Colonic mucosa (tissue), 4 donors: Measurements from ENCODE around the gene DIDO1. TPM values are rescaled to one million over a fixed set of nuclear protein-coding genes. Genes with fewer than 3 reads are reported as not detected.
A peak's percentile ranks its signal among the peaks of the same experiment; 100 is the strongest.

Source experiments
- DNase-seq: peaks from one replicate; pipeline ENCODE4 v3.0.0-alpha.2; 2020
- H3K27ac ChIP-seq: fragments of 200-600 bp; one replicate; pipeline ENCODE4 v1.8.0; 2021
- H3K27me3 ChIP-seq: fragments of 200-600 bp; one replicate; pipeline ENCODE4 v1.8.0; 2021
- H3K36me3 ChIP-seq: fragments of 200-600 bp; one replicate; pipeline ENCODE4 v1.8.0; 2021
- H3K4me1 ChIP-seq: fragments of 200-600 bp; one replicate; pipeline ENCODE4 v1.8.0; 2021; ENCODE audit warnings: mild to moderate bottlenecking
- H3K4me3 ChIP-seq: fragments of 200-600 bp; one replicate; pipeline ENCODE4 v1.8.0; 2021
- H3K9ac ChIP-seq, 2 donors: one replicate each; pipeline ENCODE4 v1.7.0; 2013; ENCODE audit warnings: control low read depth in 2 of 2, low read depth in 2 of 2, low read length in 2 of 2
- H3K9me3 ChIP-seq: fragments of 200-600 bp; one replicate; pipeline ENCODE4 v1.8.0; 2021
- intact Hi-C: fragments of 100-400 bp; cut with DNase I; formaldehyde crosslinking; loops from one replicate; pipeline ENCODE4 v1.14.1; 2022
- total RNA-seq, 2 donors: library from RNA; stranded (reverse); fragmentation: NEBNext Ultra II Directional in 1 of 2; extraction: Animal tissue kit (Norgen Biotek cat#: 25700) in 1 of 2; gene quantifications; one replicate each; pipeline ENCODE4 v1.2.1, GENCODE V29; 2021
- TF ChIP-seq, protein P1 (sequence below): fragments of 200-600 bp; IDR thresholded peaks from one replicate; pipeline ENCODE4 v1.8.0; 2022; ENCODE audit warnings: antibody characterized with exemption, mild to moderate bottlenecking
- donor health status: healthy.
- donor health status: DM: no; HTN: no; CAD: no.
- donor health status: DM: no; HTN: no; CAD: no.

DIDO1 gene
- total RNA-seq, 2 donors from 2014 or later, result 41.4 to 50.4 TPM

DNA sequence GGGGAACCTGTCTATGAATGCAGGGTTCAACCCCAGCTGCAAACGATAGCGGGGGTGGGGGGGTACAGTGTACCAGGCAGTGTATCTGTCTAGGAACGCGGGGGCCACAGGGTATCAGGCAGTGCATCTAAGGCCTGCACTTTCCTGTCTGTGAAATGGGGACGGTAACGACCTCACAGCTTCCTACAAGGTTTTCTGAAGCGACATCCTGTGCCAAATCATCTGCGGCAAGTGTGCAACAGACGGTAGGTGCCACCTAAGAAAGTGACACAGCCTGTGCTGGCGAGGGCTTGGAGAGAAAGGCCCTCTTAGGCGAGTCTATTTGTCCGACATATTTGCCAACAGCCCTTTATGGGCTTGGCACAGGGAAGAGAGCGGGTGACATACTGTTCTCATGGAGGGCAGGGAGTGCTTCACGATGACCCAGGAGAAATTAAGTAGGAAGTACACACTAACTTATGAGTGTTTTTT, 3.8 kb downstream of the DIDO1 start:
- DNase-seq, result no peak
- Histone ChIP-seq H3K27me3 (no peaks in the 10 kb centered on the region), H3K9me3 (no peaks in the 10 kb centered on the region), H3K9ac (peak overlapping the region in 1 of 2 donors; percentile 30), H3K4me3 (no peak overlapping the region), H3K36me3 (no peaks in the 10 kb centered on the region), H3K4me1 (peaks cover 61% of the 10 kb centered on the region), H3K27ac (no peak overlapping the region)
- TF ChIP-seq, protein P1, sequence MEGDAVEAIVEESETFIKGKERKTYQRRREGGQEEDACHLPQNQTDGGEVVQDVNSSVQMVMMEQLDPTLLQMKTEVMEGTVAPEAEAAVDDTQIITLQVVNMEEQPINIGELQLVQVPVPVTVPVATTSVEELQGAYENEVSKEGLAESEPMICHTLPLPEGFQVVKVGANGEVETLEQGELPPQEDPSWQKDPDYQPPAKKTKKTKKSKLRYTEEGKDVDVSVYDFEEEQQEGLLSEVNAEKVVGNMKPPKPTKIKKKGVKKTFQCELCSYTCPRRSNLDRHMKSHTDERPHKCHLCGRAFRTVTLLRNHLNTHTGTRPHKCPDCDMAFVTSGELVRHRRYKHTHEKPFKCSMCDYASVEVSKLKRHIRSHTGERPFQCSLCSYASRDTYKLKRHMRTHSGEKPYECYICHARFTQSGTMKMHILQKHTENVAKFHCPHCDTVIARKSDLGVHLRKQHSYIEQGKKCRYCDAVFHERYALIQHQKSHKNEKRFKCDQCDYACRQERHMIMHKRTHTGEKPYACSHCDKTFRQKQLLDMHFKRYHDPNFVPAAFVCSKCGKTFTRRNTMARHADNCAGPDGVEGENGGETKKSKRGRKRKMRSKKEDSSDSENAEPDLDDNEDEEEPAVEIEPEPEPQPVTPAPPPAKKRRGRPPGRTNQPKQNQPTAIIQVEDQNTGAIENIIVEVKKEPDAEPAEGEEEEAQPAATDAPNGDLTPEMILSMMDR, result no peak
- intact Hi-C loops, result no loop called here

DNA sequence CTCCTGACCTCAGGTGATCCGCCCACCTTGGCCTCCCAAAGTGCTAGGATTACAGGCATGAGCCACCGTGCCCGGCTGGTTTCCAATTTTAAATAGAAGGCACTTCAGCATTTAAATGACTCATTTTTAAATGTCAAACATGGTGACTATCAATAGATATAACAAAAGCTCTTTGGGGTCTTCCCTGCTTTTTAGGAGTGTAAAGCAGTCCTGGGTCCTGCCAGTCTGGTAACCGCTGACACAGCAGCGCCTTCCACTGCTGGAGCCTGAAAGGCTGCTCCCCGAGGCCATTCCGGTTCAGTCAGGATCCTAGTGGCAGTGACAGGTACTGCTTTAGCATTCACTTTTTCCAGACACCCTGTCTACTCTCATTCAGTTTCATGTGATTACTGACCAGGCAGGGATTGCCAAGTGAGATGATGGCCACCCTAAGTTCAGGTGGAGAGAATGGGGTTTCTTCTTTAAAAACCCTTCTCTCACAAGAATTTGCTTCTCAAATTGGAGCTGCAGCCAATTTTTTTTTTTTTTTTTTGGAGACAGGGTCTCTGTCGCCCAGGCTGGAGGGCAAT, 5.1 kb downstream of the DIDO1 start:
- peak; percentile 63 for DNase-seq
- Histone ChIP-seq H3K9ac (no peak overlapping the region), H3K4me1 (peaks cover 56% of the 10 kb centered on the region), H3K4me3 (no peak overlapping the region), H3K36me3 (no peaks in the 10 kb centered on the region), H3K9me3 (no peaks in the 10 kb centered on the region), H3K27me3 (no peaks in the 10 kb centered on the region), H3K27ac (no peak overlapping the region)
- TF ChIP-seq, protein P1, result peak; percentile 58
- intact Hi-C loops, result no loop called here

DNA sequence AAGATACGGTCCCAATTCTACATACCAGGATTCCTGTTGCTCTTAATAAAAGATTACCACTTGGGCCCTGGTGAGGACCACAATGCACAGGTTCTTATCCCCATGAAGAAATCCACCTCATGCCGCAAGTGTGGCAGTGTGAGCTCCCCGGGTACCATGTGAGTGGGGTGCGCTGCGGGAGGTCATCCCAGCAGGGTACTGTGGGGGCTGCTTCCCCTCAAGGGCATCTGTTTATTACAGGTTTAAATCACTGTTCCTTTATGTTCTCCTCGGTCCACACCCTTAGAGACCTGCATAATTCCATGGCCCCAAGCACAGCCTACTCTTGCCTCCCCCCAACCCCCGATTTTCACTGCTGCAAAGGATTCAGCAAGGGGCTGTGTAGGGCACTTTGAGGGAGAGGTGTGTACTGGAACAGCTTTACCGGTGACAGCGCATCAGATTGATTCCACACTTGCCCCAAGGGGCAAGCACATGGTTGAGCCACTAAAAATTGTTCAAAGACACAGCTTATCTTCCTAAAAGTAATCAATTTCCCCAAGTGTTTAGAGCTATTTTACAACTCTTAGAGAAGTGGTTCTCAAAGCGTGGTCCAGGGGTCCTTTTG, 6.2 kb downstream of the DIDO1 start:
- H3K9ac ChIP-seq, result no peak overlapping the region
- no peak for DNase-seq
- H3K9me3 ChIP-seq, result no peaks in the 10 kb centered on the region
- peaks cover 59% of the 10 kb centered on the region for H3K4me1 ChIP-seq
- H3K36me3 ChIP-seq, result no peaks in the 10 kb centered on the region
- no peaks in the 10 kb centered on the region for H3K27me3 ChIP-seq
- no peak overlapping the region for H3K27ac ChIP-seq
- H3K4me3 ChIP-seq, result no peak overlapping the region
- intact Hi-C loops, result no loop called here
- TF ChIP-seq, protein P1, result no peak

DNA sequence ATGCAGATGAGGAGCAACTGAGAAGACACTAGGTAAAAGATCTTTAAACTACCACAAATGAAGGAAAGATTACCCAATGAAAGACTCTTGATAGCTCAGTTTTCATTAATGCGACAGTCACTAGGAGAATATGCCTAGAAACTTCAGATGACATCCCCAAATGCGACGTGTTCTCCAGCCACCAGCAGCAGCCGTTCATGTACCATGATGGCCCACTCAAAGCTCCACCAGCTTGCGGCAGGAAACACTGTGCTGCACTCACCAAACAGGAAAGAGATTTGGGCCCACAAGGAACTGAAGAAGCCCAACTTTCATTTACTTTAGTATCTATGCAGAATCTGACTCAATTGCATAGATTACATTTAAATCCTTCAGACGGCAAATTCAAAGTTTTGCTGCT, 7.5 kb downstream of the DIDO1 start:
- H3K4me3 ChIP-seq, result no peak overlapping the region
- no peak overlapping the region for H3K27ac ChIP-seq
- TF ChIP-seq, protein P1, result no peak
- DNase-seq, result no peak
- no peaks in the 10 kb centered on the region for H3K9me3 ChIP-seq
- no peak overlapping the region for H3K9ac ChIP-seq
- H3K4me1 ChIP-seq, result peaks cover 54% of the 10 kb centered on the region
- no peaks in the 10 kb centered on the region for H3K27me3 ChIP-seq
- no peaks in the 10 kb centered on the region for H3K36me3 ChIP-seq
- intact Hi-C loops, result no loop called here

DNA sequence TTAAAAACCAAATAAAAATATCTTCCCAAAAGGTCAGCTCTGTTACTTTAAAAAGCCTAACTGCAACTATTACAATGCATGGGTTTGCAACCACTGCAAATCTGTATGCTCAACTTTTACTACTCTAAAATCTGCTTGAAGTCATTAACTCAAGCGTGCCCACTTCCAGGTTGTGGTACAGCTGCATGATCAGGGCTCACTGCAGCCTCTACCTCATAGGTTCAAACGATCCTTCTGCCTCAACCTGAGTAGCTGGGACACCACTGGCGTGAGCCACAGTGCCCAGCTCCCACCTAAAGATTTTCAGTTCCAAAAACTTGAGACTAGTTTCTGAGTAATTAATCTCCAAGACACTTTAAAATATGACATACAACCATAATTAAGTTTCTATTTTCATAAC, 8.2 kb downstream of the DIDO1 start:
- H3K9me3 ChIP-seq, result no peaks in the 10 kb centered on the region
- TF ChIP-seq, protein P1, result no peak
- H3K36me3 ChIP-seq, result no peaks in the 10 kb centered on the region
- no peaks in the 10 kb centered on the region for H3K27me3 ChIP-seq
- DNase-seq, result no peak
- no peak overlapping the region for H3K4me3 ChIP-seq
- peak overlapping the region in 1 of 2 donors; percentile 36 for H3K9ac ChIP-seq
- no peak overlapping the region for H3K27ac ChIP-seq
- peaks cover 49% of the 10 kb centered on the region for H3K4me1 ChIP-seq
- intact Hi-C loops, result no loop called here
